HG03558 (cell line): ENCODE data around the gene HS3ST4.

Source experiments
- ATAC-seq: cut with Tn5 transposase; IDR thresholded peaks from one replicate; pipeline ENCODE4 v1.9.1; 2021; ENCODE audit warnings: moderate number of reproducible peaks; ENCODE audit not compliant: unreplicated experiment; ENCODE audit errors: extremely low read depth

HS3ST4 gene

DNA sequence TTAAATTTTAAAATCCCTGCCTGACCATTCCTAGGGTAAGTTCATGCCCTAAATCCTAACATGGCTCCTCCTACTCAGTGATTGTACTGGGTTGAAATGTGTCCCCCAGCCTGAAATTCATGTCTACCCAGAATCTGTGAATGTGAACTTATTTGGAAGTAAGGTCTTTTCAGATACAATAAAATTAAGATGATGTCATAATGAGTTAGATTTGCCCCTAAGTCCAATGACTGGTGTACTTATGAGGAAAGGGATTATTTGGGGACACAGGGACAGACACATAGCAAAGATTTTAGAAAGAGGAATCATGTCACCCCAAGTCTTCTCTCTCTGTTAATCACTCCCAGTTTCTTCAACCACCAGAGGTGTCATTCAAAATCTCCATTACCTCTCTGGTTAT is 185.3 kb downstream of the HS3ST4 start:
- ATAC-seq, result no peak

- ATAC-seq, result no peak
Observed at GRCh38 chr16:25886598-25886997, 194.8 kb downstream of the HS3ST4 start.

DNA sequence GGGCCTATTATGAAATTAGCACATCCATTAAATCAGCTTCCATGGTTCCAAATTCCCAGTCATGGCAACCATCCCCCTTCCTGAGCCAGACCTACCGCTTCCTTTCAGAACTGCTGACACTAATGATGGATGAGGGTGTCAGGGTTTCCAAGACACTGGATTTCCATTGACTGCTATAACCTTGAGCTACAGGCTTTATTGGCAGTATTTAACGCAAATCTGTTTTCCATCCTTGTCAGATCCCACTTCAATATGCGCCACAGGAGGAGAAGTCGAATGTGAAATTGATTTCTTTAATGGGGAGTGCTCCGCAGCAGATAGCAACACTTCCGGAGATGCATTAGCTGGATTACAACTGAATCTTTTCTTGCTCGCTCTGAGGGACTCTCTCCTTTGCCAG is 197.1 kb downstream of the HS3ST4 start:
- ATAC-seq, result no peak

GRCh38 chr16:25893332-25893731 is 201.6 kb downstream of the HS3ST4 start:
- no peak for ATAC-seq

DNA sequence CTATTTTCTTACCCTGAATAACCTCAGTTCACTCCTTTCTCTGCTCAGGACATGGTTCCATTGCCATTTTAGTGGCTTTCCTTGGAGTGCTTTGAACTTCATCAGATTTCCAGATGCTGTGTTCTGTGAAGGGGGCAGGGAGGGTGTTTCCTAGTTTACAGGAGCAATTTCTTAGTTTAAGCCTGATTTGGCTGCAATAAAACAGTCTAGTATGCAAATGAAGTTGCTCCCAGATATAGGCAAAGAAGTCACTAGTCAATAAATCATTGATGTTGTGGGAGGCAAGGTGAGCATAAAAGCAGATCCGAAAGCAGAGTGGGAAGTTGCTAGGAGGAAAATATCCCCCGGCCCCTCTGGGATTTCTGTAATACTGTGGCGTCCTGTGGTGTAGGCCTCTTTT is 202.3 kb downstream of the HS3ST4 start:
- ATAC-seq, result no peak

- no peak for ATAC-seq
Observed at GRCh38 chr16:25895380-25895779, 203.6 kb downstream of the HS3ST4 start.

DNA sequence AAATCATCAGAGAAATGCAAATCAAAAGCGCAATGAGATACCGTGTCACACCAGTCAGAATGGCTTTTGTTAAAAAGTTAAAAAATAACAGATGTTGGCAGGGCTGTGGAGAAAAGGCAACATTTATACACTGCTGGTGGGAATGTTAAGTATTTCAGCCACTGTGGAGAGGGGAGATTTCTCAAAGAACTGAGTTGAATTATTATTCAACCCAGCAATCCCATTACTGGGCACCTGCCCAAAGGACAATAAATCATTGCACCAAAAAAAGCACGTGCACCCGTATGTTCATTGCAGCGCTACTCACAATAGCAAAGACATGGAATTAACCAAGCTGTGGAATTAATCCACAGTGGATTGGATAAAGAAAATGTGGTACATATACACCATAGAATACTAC is 204.7 kb downstream of the HS3ST4 start:
- ATAC-seq, result no peak

DNA sequence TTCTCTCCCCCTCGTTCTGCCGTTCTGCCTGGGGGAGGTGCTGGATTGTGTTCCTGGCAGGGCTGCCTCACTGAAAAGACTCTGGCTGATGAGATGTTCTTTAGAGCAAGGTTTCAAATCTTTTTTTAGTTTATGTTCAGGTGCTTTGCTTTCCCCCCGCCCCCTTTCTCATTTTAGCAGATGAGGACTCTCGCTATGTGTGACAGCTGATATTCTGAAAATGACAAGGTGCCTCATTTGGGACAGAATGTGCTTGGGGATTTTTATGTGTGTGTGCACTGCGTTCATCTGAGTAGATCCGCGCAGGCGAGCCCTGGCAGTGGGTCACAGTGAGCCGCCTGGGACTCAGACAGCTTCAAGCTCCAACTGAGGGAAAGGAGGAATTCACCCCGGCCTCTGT is 205.9 kb downstream of the HS3ST4 start:
- ATAC-seq, result no peak

GRCh38 chr16:25905810-25906209 is 214.1 kb downstream of the HS3ST4 start:
- ATAC-seq, result no peak

DNA sequence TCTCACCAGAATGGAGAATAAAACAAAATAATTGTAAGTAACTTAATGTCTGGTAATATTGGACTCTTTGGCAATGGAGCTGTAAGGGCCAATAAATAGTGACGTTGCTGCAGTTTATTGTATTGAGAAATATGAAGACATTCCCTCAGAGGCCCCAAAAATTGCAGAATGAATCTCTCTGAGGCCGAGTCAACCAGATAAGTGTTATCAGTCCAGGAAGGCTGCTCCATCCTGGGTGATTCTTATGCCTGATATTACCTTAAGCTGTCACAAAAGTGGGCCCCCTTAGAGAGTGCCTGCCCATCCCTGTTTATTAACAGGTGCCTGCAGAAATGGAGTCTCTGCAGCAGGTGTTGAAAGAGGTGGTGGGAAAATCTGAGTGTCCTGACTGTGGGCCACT is 219.2 kb downstream of the HS3ST4 start:
- no peak for ATAC-seq

DNA sequence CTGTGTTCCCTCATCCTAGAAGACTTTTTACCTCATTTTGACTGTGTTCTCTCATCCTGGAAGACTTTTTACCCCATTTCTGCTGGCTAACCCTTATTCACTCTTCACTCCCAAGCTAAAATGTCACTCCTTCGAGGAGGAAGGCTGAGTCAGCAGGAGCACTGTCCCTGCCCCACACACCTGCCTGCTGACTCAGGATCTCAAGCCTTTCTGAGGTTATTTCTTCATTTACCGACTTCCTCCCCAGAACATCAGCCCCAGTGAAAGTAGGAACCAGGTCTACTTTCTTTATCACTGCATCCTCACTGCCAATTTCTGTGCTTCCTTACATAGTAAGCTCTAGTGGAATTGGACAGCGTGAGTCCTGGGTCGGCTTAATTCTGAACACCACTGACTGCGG is 220.6 kb downstream of the HS3ST4 start:
- no peak for ATAC-seq

- no peak for ATAC-seq
Observed at GRCh38 chr16:25914357-25914962, 222.7 kb downstream of the HS3ST4 start.

- no peak for ATAC-seq
Observed at GRCh38 chr16:25916037-25916436, 224.3 kb downstream of the HS3ST4 start.

DNA sequence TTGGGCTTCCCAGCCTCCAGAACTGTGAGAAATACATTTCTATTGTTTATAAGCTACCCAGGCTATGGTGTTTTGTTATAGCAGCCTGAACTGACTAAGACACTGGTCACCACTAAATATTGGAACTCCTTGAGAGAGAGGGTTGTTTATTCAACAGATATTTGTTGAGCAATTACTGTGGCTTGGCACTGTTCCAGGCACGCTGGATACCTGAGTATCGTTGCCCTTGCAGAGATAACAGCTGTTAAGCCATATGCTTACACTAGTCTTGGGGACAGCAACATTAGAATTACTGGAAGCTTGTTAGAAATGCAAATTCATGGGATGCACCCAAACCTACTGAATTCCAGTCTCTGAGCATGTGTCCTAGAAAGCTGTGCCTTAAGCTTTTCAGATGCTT is 230.7 kb downstream of the HS3ST4 start:
- no peak for ATAC-seq

GRCh38 chr16:25925421-25925820 is 233.7 kb downstream of the HS3ST4 start:
- no peak for ATAC-seq

DNA sequence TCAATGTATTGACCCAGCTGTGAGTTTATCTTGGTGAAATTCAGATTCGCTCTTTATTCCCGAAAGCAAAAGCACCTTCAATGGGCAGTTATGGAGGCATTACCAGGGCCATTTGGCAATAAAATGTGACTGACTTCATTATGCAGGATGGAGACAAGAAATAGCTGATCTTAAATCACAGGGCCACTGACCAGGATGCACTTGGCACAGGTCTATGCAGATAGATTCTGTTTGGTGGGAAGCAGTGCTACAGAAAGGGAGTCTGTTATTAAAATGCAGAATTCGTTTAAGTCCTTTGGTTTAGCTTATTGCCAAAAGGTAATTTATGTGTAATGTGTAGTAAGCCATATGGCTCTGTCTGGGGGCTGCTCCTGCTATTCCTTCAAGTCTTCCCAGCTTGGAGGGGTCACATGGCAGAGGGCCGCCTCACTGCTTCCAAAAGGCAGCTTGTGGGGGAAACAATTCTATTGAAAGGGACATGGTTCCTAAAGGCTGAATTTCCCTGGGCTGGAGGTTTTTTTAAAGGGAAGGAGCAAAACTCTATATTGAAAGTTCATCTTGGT is 239.8 kb downstream of the HS3ST4 start:
- ATAC-seq, result no peak

GRCh38 chr16:25941800-25942499 is 250.2 kb downstream of the HS3ST4 start:
- ATAC-seq, result no peak

GRCh38 chr16:25950586-25951281 is 259.0 kb downstream of the HS3ST4 start:
- no peak for ATAC-seq

DNA sequence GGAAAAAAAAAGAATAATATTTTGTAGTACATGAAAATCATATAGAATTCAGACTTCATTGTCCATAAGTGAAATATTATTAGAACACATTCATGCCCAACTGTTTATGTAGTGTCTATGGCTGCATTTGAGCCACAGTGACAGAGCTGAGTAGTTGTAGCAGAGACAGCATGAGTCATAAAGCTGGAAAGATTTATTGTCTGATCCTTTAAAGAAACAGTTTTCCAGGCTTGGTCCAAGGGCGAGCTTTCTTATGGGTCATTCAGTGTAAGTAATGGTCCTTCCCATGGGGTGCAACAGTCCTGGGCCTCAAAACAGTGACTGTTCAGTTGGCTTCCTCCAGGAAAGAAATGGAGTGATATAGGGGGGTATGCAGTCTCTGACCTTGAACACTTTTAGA is 260.2 kb downstream of the HS3ST4 start:
- ATAC-seq, result no peak

DNA sequence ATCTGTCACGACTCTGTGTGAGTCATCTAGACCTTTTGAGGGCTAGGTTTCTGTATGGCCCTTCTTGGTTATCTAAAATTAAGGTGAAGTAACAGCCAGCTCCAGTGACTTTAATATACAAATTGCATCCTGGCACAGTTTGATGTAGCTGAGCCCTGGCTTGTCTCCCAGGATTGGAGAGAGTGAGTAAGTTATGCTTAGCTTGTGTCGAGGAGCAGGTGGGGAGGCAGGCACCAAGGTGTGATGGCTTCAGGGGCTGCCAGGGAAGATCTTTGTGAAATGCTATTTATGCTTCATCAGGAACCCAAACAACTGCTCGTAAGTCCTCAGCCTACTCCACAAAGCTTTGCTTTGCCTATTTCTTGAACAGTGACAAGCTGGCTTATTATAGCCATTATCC is 261.2 kb downstream of the HS3ST4 start:
- no peak for ATAC-seq

DNA sequence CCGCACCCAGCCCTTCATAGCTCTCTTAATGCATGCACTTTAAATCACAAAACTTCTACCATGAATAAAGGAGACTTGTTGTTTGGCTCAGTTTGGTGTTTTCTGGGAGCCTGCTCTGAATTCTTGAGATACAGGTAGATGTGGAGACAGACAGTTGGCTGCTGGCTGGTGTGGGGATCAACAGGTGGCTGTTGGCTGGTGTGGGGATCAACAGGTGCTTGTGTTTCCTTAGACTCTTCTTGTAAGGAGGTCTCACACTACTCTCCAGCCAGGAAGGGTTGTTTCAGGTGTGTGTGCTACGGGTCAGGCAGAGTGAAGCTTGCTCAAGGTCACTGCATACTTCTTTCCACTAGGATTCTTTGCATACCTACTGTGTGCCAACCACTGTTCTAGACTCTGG is 265.9 kb downstream of the HS3ST4 start:
- ATAC-seq, result no peak
